ENCODE results near the gene VEZT.

The VEZT gene

DNA sequence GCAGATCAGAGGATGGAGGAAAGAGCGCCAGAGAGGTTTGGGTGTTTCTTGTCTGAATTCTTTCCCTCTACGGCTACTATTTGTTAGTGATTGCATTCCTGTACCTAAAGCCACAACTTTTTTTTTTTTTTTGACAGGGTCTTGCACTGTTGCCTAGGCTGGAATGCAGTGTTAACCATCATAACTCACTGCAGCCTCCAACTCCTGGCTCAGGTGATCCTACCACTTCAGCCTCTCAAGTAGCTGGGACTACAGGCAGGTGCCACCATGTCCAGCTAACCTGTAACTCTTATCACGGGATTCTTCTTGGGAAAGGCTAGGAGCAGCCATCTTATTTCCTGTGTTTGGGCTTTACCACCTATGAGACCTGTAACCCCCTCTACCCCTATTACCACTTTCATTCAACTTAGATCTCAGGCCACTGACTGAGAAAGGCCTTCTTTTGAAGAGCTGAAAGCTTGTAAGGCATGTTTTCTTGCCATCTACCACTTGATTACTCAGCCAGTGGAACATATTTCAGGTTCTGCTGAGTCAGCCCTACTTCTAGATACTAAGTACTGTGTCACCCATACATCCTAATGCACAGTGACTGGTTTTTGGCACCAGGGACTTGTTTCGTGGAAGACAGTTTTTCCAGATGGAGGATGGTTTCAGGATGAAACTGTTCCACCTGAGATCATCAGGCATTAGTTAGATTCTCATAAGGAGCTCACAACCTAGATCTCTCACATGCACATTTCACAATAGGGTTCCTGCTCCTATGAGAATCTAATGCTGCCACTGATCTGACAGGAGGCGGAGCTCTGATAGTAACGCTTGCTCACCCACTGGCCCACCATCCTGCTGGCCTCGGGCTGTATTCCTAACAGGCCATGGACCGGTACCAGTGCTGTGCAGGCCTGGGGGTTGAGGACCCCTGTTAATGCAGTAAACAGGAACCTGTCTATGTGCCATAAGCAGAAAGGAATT is 6.9 kb downstream of the VEZT start:
- H3K27ac ChIP-seq: no peak overlapping the region
- H3K4me3 ChIP-seq (ENCODE audit: low read depth, low read length): no peak overlapping the region
- H3K27me3 ChIP-seq (ENCODE audit: insufficient read depth, low read depth, severe bottlenecking): no peaks in the 10 kb centered on the region
- DNase-seq: no peak
- TF ChIP-seq, protein P1, sequence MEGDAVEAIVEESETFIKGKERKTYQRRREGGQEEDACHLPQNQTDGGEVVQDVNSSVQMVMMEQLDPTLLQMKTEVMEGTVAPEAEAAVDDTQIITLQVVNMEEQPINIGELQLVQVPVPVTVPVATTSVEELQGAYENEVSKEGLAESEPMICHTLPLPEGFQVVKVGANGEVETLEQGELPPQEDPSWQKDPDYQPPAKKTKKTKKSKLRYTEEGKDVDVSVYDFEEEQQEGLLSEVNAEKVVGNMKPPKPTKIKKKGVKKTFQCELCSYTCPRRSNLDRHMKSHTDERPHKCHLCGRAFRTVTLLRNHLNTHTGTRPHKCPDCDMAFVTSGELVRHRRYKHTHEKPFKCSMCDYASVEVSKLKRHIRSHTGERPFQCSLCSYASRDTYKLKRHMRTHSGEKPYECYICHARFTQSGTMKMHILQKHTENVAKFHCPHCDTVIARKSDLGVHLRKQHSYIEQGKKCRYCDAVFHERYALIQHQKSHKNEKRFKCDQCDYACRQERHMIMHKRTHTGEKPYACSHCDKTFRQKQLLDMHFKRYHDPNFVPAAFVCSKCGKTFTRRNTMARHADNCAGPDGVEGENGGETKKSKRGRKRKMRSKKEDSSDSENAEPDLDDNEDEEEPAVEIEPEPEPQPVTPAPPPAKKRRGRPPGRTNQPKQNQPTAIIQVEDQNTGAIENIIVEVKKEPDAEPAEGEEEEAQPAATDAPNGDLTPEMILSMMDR (IDR thresholded peaks at IDR 0.05; ENCODE audit: low read depth, low read length): no peak
- no peaks in the 10 kb centered on the region for H3K9me3 ChIP-seq (ENCODE audit: severe bottlenecking)
- peaks cover 28% of the 10 kb centered on the region for H3K36me3 ChIP-seq

DNA sequence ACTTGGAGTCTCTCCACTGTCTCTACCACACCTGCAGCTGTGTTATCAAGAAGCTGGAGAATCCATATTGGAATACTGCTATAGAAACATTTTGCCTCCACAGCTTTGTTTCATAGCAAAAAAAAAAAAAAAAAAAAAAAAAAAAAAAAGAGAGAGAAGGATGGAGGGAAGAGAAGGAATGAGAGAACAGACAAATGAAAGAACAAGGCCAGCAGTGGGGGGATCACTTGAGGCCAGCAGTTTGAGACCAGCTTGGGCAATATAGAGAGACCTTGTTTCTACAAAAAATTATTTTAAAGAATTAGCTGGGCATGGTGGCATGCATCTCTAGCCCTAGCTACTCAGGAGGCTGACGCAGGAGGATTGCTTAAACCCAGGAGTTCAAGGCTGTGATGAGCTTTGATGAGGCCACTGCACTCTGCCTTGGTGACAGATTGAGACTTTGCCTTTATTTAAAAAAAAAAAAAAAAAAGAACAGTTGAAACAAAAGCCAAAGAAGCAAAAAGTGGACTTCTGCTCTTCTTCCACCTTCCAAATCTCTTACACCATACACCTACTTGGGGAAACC is 8.1 kb downstream of the VEZT start:
- H3K27ac ChIP-seq: no peak overlapping the region
- H3K27me3 ChIP-seq (ENCODE audit: insufficient read depth, low read depth, severe bottlenecking): no peaks in the 10 kb centered on the region
- no peak overlapping the region for H3K4me3 ChIP-seq (ENCODE audit: low read depth, low read length)
- TF ChIP-seq, protein P1 (IDR thresholded peaks at IDR 0.05; ENCODE audit: low read depth, low read length): no peak
- DNase-seq: no peak
- no peaks in the 10 kb centered on the region for H3K9me3 ChIP-seq (ENCODE audit: severe bottlenecking)
- H3K36me3 ChIP-seq: peaks cover 20% of the 10 kb centered on the region

- H3K27ac ChIP-seq: no peak overlapping the region
- no peaks in the 10 kb centered on the region for H3K9me3 ChIP-seq (ENCODE audit: severe bottlenecking)
- H3K27me3 ChIP-seq (ENCODE audit: insufficient read depth, low read depth, severe bottlenecking): no peaks in the 10 kb centered on the region
- H3K36me3 ChIP-seq: peaks cover 20% of the 10 kb centered on the region
- no peak for DNase-seq
- TF ChIP-seq, protein P1 (IDR thresholded peaks at IDR 0.05; ENCODE audit: low read depth, low read length): no peak
- no peak overlapping the region for H3K4me3 ChIP-seq (ENCODE audit: low read depth, low read length)
Measured at GRCh38 chr12:95227818-95228356, 10.3 kb downstream of the VEZT start.

- Histone ChIP-seq H3K9me3 (ENCODE audit: severe bottlenecking) (no peaks in the 10 kb centered on the region), H3K27me3 (ENCODE audit: insufficient read depth, low read depth, severe bottlenecking) (no peaks in the 10 kb centered on the region), H3K4me3 (ENCODE audit: low read depth, low read length) (no peak overlapping the region), H3K27ac (no peak overlapping the region), H3K36me3 (peaks cover 20% of the 10 kb centered on the region)
- no peak for DNase-seq
- TF ChIP-seq, protein P1 (IDR thresholded peaks at IDR 0.05; ENCODE audit: low read depth, low read length): no peak
Measured at GRCh38 chr12:95228617-95229016, 11.0 kb downstream of the VEZT start.

GRCh38 chr12:95229636-95230035 is 12.0 kb downstream of the VEZT start:
- no peak overlapping the region for H3K4me3 ChIP-seq (ENCODE audit: low read depth, low read length)
- H3K36me3 ChIP-seq: peaks cover 19% of the 10 kb centered on the region
- TF ChIP-seq, protein P1 (IDR thresholded peaks at IDR 0.05; ENCODE audit: low read depth, low read length): no peak
- H3K9me3 ChIP-seq (ENCODE audit: severe bottlenecking): no peaks in the 10 kb centered on the region
- H3K27me3 ChIP-seq (ENCODE audit: insufficient read depth, low read depth, severe bottlenecking): no peaks in the 10 kb centered on the region
- H3K27ac ChIP-seq: no peak overlapping the region
- no peak for DNase-seq
